ENCODE measurements around the gene ETDA. TPM values are rescaled to one million over a fixed set of nuclear protein-coding genes. Genes with fewer than 3 reads are reported as not detected.

Gene ETDA
- total RNA-seq, result not detected in 2 replicates

DNA sequence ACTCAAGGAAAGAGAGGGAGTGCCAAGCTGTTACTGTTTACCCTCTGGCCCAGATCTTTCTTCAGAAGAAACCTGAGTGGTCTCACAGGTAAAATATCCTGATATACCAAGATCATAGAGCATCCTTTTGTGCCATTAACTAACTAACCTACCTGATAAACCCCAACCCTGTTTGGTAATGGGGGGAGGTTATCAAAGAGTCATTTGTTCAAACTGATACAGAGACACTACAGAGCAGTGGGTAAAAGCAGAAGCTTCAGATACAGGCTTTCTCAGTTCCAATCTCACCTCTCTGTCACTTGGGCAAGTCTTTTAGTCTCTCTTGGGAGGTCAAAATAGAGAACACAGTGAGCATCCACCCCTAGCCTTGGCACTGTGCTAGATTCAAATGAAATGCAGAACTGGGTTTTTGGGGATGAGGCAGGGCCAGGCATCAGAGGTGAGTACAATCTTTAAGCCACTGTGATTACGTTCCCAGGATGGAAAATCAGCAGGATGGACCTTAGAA, at the start of gene ETDA:
Gene ETDA, plus strand, starts transcription at position 51 of the 508 bp plus-strand sequence. CDS start 1,216 bp downstream, outside the sequence.

Other genes starting within 250 kb of the ETDA start
- gene RTL8B, start 229.5 kb upstream of the ETDA start, total RNA-seq, result 10.7 and 15.5 TPM in 2 replicates
- gene RTL8C, start 219.7 kb upstream of the ETDA start, total RNA-seq, result 236 and 243 TPM in 2 replicates
- 9.4 and 26.0 TPM in 2 replicates for gene RTL8A, start 199.9 kb upstream of the ETDA start, total RNA-seq
- 0.49 and 1.3 TPM in 2 replicates for gene SMIM10L2B, start 153.3 kb upstream of the ETDA start, total RNA-seq
- gene ETDB, start 131.5 kb upstream of the ETDA start, total RNA-seq, result not detected in 2 replicates
- not detected in 2 replicates for gene CT55, start 80.7 kb upstream of the ETDA start, total RNA-seq
- gene ETDC, start 57.4 kb downstream of the ETDA start, total RNA-seq, result not detected in 2 replicates
- gene ZNF75D, start 92.0 kb downstream of the ETDA start, total RNA-seq, result 3.1 and 4.2 TPM in 2 replicates
- gene ZNF449, start 92.7 kb downstream of the ETDA start, total RNA-seq, result 5.0 and 6.1 TPM in 2 replicates
- under 0.01 and 0.49 TPM in 2 replicates for gene SMIM10L2A, start 169.9 kb downstream of the ETDA start, total RNA-seq